ENCODE measurements around the gene RAX2. TPM values are rescaled to one million over a fixed set of nuclear protein-coding genes. Genes with fewer than 3 reads are reported as not detected.

The RAX2 gene
- total and polyA plus RNA-seq, 2 donors (not counting 3 experiments of a cell fraction or from before 2014, with no cell fraction given), result not detected

- Histone ChIP-seq H3K27me3 (ENCODE audit: control insufficient read depth in 2 of 2, insufficient read depth in 2 of 2, low read length in 2 of 2) (no peaks in the 10 kb centered on the region), H3K4me3 (replicated peaks in 1 of 3; ENCODE audit: insufficient read depth in 1 of 3, low read depth in 1 of 3, low read length in 3 of 3) (no peak overlapping the region), H3K4me2 (ENCODE audit: insufficient read depth, low read length) (no peak overlapping the region), H3K9ac (replicated peaks; ENCODE audit: extremely low read depth, insufficient read depth, low read length) (no peak overlapping the region), H2AFZ (ENCODE audit: low read depth, low read length) (no peak overlapping the region), H3K9me3 (replicated peaks; ENCODE audit: control insufficient read depth, insufficient read depth, low read length) (no peaks in the 10 kb centered on the region), H4K20me1 (replicated peaks; ENCODE audit: control insufficient read depth, extremely low read depth, insufficient read depth, low read length) (no peaks in the 10 kb centered on the region), H3K4me1 (ENCODE audit: control insufficient read depth, extremely low read depth, insufficient read depth, low read length) (no peaks in the 10 kb centered on the region), H3K36me3 (ENCODE audit: control insufficient read depth in 2 of 2, extremely low read depth in 1 of 2, insufficient read depth in 2 of 2, low read length in 2 of 2) (no peaks in the 10 kb centered on the region), H3K27ac (ENCODE audit: insufficient read depth, low read depth, low read length) (no peak overlapping the region), H3K9me1 (replicated peaks; ENCODE audit: control insufficient read depth, extremely low read depth, insufficient read depth, low read length) (no peaks in the 10 kb centered on the region), H3K79me2 (ENCODE audit: control insufficient read depth, insufficient read depth, low read length) (no peaks in the 10 kb centered on the region)
- POLR2A ChIA-PET, result no interaction called here
- CTCF ChIA-PET, result interaction anchor here (1.6 kb wide), 1 partner anchor 13 kb away, joined by 6 read pairs; no protein-coding TSS in a partner anchor
- no peak for DNase-seq (ENCODE audit: low read depth, low spot score)
- FAIRE-seq, result no peak
- intact Hi-C loops (cut with micrococcal nuclease) (no loop called here), dilution Hi-C loops (cut with MboI; ENCODE audit: extremely low pct_ligation_motif_present, low sequenced_read_pairs) (no loop called here)
- BruUV-seq (replicated peaks), result no TSS peak
- no peak for TF ChIP-seq MAX (IDR thresholded peaks at IDR 0.05; ENCODE audit: insufficient read depth, insufficient read length)
- TF ChIP-seq POLR2AphosphoS5 (IDR thresholded peaks at IDR 0.05; ENCODE audit: insufficient read depth, low read depth, low read length), result no peak
- no peak for TF ChIP-seq JUN (IDR thresholded peaks at IDR 0.05; ENCODE audit: borderline replicate concordance, insufficient read depth, insufficient read length, low read depth)
- TF ChIP-seq POLR2A (IDR thresholded peaks at IDR 0.05; ENCODE audit: low read depth, low read length), result no peak
- no peak for TF ChIP-seq FOS (IDR thresholded peaks at IDR 0.05; ENCODE audit: borderline replicate concordance, insufficient read depth, low read length)
- no peak for TF ChIP-seq CTCF (IDR thresholded peaks at IDR 0.05; ENCODE audit: extremely low read depth in 1 of 2, insufficient read depth in 1 of 2, low read depth in 1 of 2, low read length in 2 of 2)
- no peak for TF ChIP-seq GATA2 (IDR thresholded peaks at IDR 0.05; ENCODE audit: insufficient read depth, insufficient read length, low read depth, low read length)
- no peak for TF ChIP-seq MYC (IDR thresholded peaks at IDR 0.05; ENCODE audit: low read depth, low read length)
- no peak for TF ChIP-seq EZH2 (IDR thresholded peaks at IDR 0.05; ENCODE audit: borderline replicate concordance, low read depth, low read length, severe bottlenecking)
Observed at GRCh38 chr19:3808420-3809143, 36.6 kb upstream of the RAX2 start.
